K562 (cell line): ENCODE results near the gene TFCP2L1. TPM values are rescaled to one million over a fixed set of nuclear protein-coding genes. Genes with fewer than 3 reads are reported as not detected.

Source experiments
- ATAC-seq: fragments of 200-7000 bp; cut with Tn5 transposase; 3 replicates; pipeline ENCODE4 v1.9.1; 2020; ENCODE audit warnings: moderate library complexity
- BruUV-seq: library from RNA; stranded (reverse); fragments of 400-500 nt; replicated peaks from 2 replicates; lab custom pipeline; 2021; lab: Mats Ljungman, UMichigan
- CTCF ChIA-PET: fragments of 300-600 bp; formaldehyde crosslinking; extraction: SDS; loops from one replicate; lab custom pipeline; 2021; ENCODE audit warnings: low intra/inter-chr PET ratio; lab: Yijun Ruan, JAX
- POLR2A ChIA-PET: fragments of 300-600, 350-650 bp; sonication (Branson Sonifier 250); formaldehyde crosslinking; extraction: SDS; loops from one replicate; lab custom pipeline; 2021; ENCODE audit warnings: antibody characterized with exemption, inconsistent platforms; lab: Yijun Ruan, JAX
- DNase-seq, 4 experiments: peaks; one replicate each; pipeline versions ENCODE4 v3.0.0 to v3.0.0-alpha.2; 2011 to 2018; ENCODE audit warnings: low spot score in 3 of 4, mixed read lengths in 3 of 4; ENCODE audit errors: extremely low read depth in 1 of 4
- FAIRE-seq: peaks from 2 replicates; lab custom pipeline; 2011; peaks lifted over from hg19 to GRCh38; lab: Jason Lieb, UNC
- H2AFZ ChIP-seq: 2 replicates; pipeline ENCODE4 v1.6.0; 2011; ENCODE audit warnings: low read depth, low read length, control low read depth, inconsistent platforms
- H3K27ac ChIP-seq: fragments of 200-600 bp; 3 replicates; pipeline ENCODE4 v1.8.0; 2011; ENCODE audit warnings: low read depth, mild to moderate bottlenecking, control low read depth, inconsistent platforms, low read length, moderate library complexity, mixed read lengths; ENCODE audit errors: extremely low read depth
- H3K27me3 ChIP-seq, 2 experiments: fragments of 300-600 bp in 1 of 2; 2 replicates in 1 of 2; 3 replicates in 1 of 2; pipeline versions ENCODE4 v1.6.0 to v1.8.0; 2011; ENCODE audit warnings: inconsistent platforms in 2 of 2, low read length in 2 of 2, mild to moderate bottlenecking in 1 of 2, mixed read lengths in 1 of 2, moderate library complexity in 1 of 2; ENCODE audit not compliant: control insufficient read depth in 2 of 2, insufficient read depth in 2 of 2
- H3K36me3 ChIP-seq: fragments of 300-600 bp; 3 replicates; pipeline ENCODE4 v1.8.0; 2011; ENCODE audit warnings: mild to moderate bottlenecking, low read length, inconsistent platforms; ENCODE audit not compliant: control insufficient read depth, insufficient read depth
- H3K4me1 ChIP-seq, 2 experiments: fragments of 200-600 bp in 1 of 2; replicated peaks in 1 of 2; 2 replicates in 1 of 2; 3 replicates in 1 of 2; pipeline versions ENCODE4 v1.5.1 to v1.8.0; 2011; ENCODE audit warnings: inconsistent platforms in 2 of 2, low read length in 2 of 2, mild to moderate bottlenecking in 1 of 2, mixed read lengths in 1 of 2, moderate library complexity in 1 of 2; ENCODE audit not compliant: control insufficient read depth in 2 of 2, insufficient read depth in 2 of 2
- H3K4me2 ChIP-seq: 2 replicates; pipeline ENCODE4 v1.6.1; 2011; ENCODE audit warnings: low read length, control low read depth, inconsistent platforms, mixed read lengths; ENCODE audit not compliant: insufficient read depth
- H3K4me3 ChIP-seq: fragments of 200-600 bp; sonication (generic), shearing (Covaris generic); 2 replicates; pipeline ENCODE4 v1.5.1; 2016; ENCODE audit warnings: control low read depth, inconsistent platforms
- H3K79me2 ChIP-seq: fragments of 200-600 bp; 3 replicates; pipeline ENCODE4 v1.8.0; 2011; ENCODE audit warnings: low read length, inconsistent platforms; ENCODE audit not compliant: control insufficient read depth, insufficient read depth
- H3K9ac ChIP-seq, 2 experiments: 2 replicates each; pipeline versions ENCODE4 v1.6.0 to v1.6.1; 2011; ENCODE audit warnings: low read depth in 2 of 2, low read length in 2 of 2, control low read depth in 1 of 2, inconsistent platforms in 1 of 2, mild to moderate bottlenecking in 1 of 2, mixed read lengths in 1 of 2; ENCODE audit not compliant: insufficient read depth in 1 of 2
- H3K9me1 ChIP-seq: one replicate; pipeline ENCODE4 v1.6.0; 2011; ENCODE audit warnings: inconsistent platforms, mild to moderate bottlenecking, low read length, moderate library complexity; ENCODE audit not compliant: control insufficient read depth, insufficient read depth
- H3K9me3 ChIP-seq: replicated peaks from 2 replicates; pipeline ENCODE4 v1.5.1; 2011; ENCODE audit warnings: low read depth, low read length, inconsistent platforms; ENCODE audit not compliant: control insufficient read depth, insufficient read depth
- H4K20me1 ChIP-seq: replicated peaks from 2 replicates; pipeline ENCODE4 v1.6.1; 2011; ENCODE audit warnings: low read length, inconsistent platforms, mixed read lengths; ENCODE audit not compliant: control insufficient read depth, insufficient read depth
- BRCA1 ChIP-seq, 2 experiments: fragments of 450-650 bp in 1 of 2; sonication (generic) in 1 of 2; formaldehyde crosslinking in 1 of 2; IDR thresholded peaks; 2 replicates each; pipeline versions ENCODE4 v1.5.0 to v1.6.1; 2017 to 2020; ENCODE audit warnings: mild to moderate bottlenecking in 1 of 2, missing genetic modification reagents in 1 of 2
- FOXA3 ChIP-seq, 2 experiments: fragments of 450-650 bp in 1 of 2; sonication (generic) in 1 of 2; formaldehyde crosslinking; IDR thresholded peaks in 1 of 2; conservative IDR thresholded peaks in 1 of 2; 2 replicates each; pipeline versions ENCODE4 v1.4.0 to v1.8.0; 2020 to 2022; ENCODE audit warnings: mild to moderate bottlenecking in 2 of 2, missing genetic modification reagents in 1 of 2
- FOXJ2 ChIP-seq: fragments of 200-800 bp; sonication (Bioruptor generic); IDR thresholded peaks from 2 replicates; pipeline ENCODE4 v1.6.1; 2016; ENCODE audit warnings: missing genetic modification characterization, missing compliant biosample characterization
- JUND ChIP-seq, 2 experiments: IDR thresholded peaks; 2 replicates in 1 of 2; 3 replicates in 1 of 2; pipeline ENCODE4 v1.6.1; 2011; ENCODE audit warnings: borderline replicate concordance in 2 of 2, low read depth in 2 of 2, low read length in 2 of 2, improper control_type of control experiment in 1 of 2, missing biosample characterization in 1 of 2, missing genetic modification characterization in 1 of 2, missing genetic modification reagents in 1 of 2
- NFXL1 ChIP-seq: fragments of 450-650 bp; formaldehyde crosslinking; IDR thresholded peaks from 2 replicates; pipeline ENCODE4 v1.4.0; 2021; ENCODE audit warnings: mild to moderate bottlenecking
- ZNF263 ChIP-seq: sonication (generic); formaldehyde crosslinking; IDR thresholded peaks from 2 replicates; pipeline ENCODE4 v1.8.0; 2022; ENCODE audit warnings: mild to moderate bottlenecking, missing genetic modification reagents, borderline replicate concordance
- WGBS: fragments of 100-300 bp; shearing (Covaris generic); methylation state at CpG from one replicate; pipeline ENCODE4 v1.1.6; 2016; ENCODE audit warnings: low coverage, mixed read lengths; ENCODE audit not compliant: insufficient coverage; ENCODE audit errors: missing lambda C conversion rate; 5-methylcytosine and 5-hydroxymethylcytosine counted together
- in situ Hi-C: fragments of 300-500 bp; cut with MboI; formaldehyde crosslinking; loops from 4 replicates; pipeline ENCODE4 v1.15.0; 2018; ENCODE audit warnings: inconsistent platforms, mixed read lengths
- intact Hi-C: fragments of 100-400 bp; cut with micrococcal nuclease; formaldehyde crosslinking; loops from 2 replicates; pipeline ENCODE4 v1.14.2; 2022
- polyA plus RNA-seq, 8 experiments: library from polyadenylated mRNA; depleted of rRNA in 4 of 8; stranded (reverse) in 5 of 8; unstranded in 3 of 8; fragments of >200 nt; fragmentation: Nextera tagmentation in 2 of 8; fragmentation: Illumina TruSeq in 1 of 8; extraction: Ambion mirVana in 2 of 8; extraction: Trizol in 1 of 8; gene quantifications; 2 replicates each; pipeline versions ENCODE4 v1.2.1 to v1.2.3, GENCODE V29; 2011 to 2014; ENCODE audit warnings: inconsistent platforms in 1 of 8, missing spikeins in 1 of 8
- total RNA-seq, 7 experiments: library from RNA; depleted of rRNA in 6 of 7; stranded (reverse); fragments of >200 nt in 6 of 7; fragmentation: Illumina TruSeq in 2 of 7; extraction: Trizol in 2 of 7; gene quantifications; 2 replicates each; pipeline versions ENCODE4 v1.2.1 to v1.2.3, GENCODE V29; 2011 to 2021; ENCODE audit warnings: low replicate concordance in 1 of 7
- TF ChIP-seq, protein P1 (sequence below), 2 experiments: IDR thresholded peaks in 1 of 2; conservative IDR thresholded peaks in 1 of 2; 2 replicates each; pipeline ENCODE4 v1.6.1; 2016; ENCODE audit warnings: low read depth in 2 of 2, mild to moderate bottlenecking in 1 of 2, missing compliant biosample characterization in 1 of 2, missing genetic modification characterization in 1 of 2, moderate library complexity in 1 of 2
- TF ChIP-seq, protein P2 (sequence below): sonication (generic); formaldehyde crosslinking; IDR thresholded peaks from 2 replicates; pipeline ENCODE4 v1.8.0; 2022; ENCODE audit warnings: mild to moderate bottlenecking, missing genetic modification reagents
- TF ChIP-seq, protein P3 (sequence below): sonication (generic); formaldehyde crosslinking; IDR thresholded peaks from 2 replicates; pipeline ENCODE4 v1.8.0; 2022; ENCODE audit warnings: mild to moderate bottlenecking, missing genetic modification reagents

The TFCP2L1 gene
- total and polyA plus RNA-seq, 9 of the 15 experiments (the other 6 are each of a cell fraction or from before 2014, with no cell fraction given) = 0.08 to 1.00 (median 0.42) TPM

DNA sequence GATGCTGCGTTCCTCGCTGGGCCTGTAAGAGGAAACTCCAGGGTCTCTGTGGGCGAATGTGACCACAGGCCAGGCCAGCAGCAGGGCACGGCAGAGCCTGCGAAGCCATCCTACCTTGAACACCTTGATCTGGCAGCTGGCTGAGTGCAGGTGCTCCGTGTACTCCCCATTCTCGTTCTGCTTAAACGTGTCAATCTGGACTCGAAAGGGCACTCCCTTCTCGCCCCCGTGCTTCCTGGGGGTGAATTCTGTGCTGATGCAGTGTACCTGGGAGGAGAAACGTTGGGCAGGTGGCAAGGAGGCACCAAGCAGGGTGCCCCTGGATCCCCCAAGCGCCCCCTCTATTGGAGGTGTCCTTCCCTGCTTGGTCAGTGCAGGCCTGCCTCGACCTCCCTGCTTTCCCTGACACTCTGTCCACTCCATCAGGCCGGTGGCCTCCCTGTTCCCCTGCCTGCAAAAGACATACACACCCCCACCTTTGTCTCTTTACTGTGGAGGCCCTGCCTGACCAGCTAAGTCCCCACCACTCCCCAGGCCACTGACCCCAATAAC is 38.2 kb downstream of the TFCP2L1 start (continued):
- TF ChIP-seq, protein P1, sequence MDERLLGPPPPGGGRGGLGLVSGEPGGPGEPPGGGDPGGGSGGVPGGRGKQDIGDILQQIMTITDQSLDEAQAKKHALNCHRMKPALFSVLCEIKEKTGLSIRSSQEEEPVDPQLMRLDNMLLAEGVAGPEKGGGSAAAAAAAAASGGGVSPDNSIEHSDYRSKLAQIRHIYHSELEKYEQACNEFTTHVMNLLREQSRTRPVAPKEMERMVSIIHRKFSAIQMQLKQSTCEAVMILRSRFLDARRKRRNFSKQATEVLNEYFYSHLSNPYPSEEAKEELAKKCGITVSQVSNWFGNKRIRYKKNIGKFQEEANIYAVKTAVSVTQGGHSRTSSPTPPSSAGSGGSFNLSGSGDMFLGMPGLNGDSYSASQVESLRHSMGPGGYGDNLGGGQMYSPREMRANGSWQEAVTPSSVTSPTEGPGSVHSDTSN (CRISPR knock-in tag; IDR thresholded peaks at IDR 0.05; ENCODE audit: low read depth) = no peak
- TF ChIP-seq, protein P1 (tag; conservative IDR thresholded peaks at IDR 0.05; ENCODE audit: low read depth) = no peak

DNA sequence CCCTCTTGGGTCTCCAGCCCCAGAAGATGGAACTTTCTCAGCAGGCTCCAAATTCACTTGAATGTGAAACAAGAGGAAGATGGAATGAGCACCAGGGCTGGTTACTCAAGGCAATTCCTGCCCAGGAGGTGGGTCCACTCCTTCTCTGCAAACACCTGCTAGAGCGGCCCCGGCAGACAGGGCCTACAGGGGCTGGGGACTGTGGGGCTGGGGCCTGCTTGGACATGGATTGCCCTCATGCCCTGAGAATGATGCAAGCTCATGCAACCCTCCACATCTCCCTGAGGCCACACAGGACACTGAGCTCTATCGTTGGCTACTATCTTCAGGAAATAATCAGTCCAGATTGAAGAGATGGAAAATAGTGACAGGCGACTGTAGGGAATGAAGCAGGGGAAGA is 39.1 kb downstream of the TFCP2L1 start:
- Histone ChIP-seq H3K27me3 (peaks cover 18 to 62% of the 10 kb centered on the region in 2 experiments), H3K9me3 (no peaks in the 10 kb centered on the region), H3K4me1 (no peaks in the 10 kb centered on the region; a peak in 1 of 5 replicates), H3K36me3 (no peaks in the 10 kb centered on the region), H3K27ac (no peak overlapping the region), H3K79me2 (no peaks in the 10 kb centered on the region), H3K4me2 (no peak overlapping the region), H2AFZ (no peak overlapping the region), H3K9me1 (no peaks in the 10 kb centered on the region), H3K9ac (no peak overlapping the region), H4K20me1 (no peaks in the 10 kb centered on the region), H3K4me3 (no peak overlapping the region)
- BruUV-seq = no TSS peak
- FAIRE-seq (no peak), ATAC-seq (peak; percentile 65), DNase-seq (no peak)
- intact Hi-C loops = no loop called here
- CTCF ChIA-PET = no interaction called here
- in situ Hi-C loops = no loop called here
- POLR2A ChIA-PET = no interaction called here
- 45% methylated on average over 4 of the region's 4 CpGs for WGBS
- TF ChIP-seq JUND (IDR thresholded peaks at IDR 0.05; ENCODE audit: borderline replicate concordance, low read depth, low read length) (0 out of 2 replicates have a peak, but pooled peaks have one; percentile 28), JUND (tag; IDR thresholded peaks at IDR 0.05; ENCODE audit: borderline replicate concordance, low read depth, low read length) (no peak), NFXL1 (no peak), ZNF263 (CRISPR knock-in tag) (no peak), FOXA3 (CRISPR knock-in tag; conservative IDR thresholded peaks at IDR 0.05 in 1 of 2, IDR thresholded peaks at IDR 0.05 in 1 of 2) (no peak), FOXJ2 (tag) (no peak), BRCA1 (IDR thresholded peaks at IDR 0.05) (no peak), BRCA1 (CRISPR knock-in tag; IDR thresholded peaks at IDR 0.05) (no peak)
- TF ChIP-seq, protein P2, sequence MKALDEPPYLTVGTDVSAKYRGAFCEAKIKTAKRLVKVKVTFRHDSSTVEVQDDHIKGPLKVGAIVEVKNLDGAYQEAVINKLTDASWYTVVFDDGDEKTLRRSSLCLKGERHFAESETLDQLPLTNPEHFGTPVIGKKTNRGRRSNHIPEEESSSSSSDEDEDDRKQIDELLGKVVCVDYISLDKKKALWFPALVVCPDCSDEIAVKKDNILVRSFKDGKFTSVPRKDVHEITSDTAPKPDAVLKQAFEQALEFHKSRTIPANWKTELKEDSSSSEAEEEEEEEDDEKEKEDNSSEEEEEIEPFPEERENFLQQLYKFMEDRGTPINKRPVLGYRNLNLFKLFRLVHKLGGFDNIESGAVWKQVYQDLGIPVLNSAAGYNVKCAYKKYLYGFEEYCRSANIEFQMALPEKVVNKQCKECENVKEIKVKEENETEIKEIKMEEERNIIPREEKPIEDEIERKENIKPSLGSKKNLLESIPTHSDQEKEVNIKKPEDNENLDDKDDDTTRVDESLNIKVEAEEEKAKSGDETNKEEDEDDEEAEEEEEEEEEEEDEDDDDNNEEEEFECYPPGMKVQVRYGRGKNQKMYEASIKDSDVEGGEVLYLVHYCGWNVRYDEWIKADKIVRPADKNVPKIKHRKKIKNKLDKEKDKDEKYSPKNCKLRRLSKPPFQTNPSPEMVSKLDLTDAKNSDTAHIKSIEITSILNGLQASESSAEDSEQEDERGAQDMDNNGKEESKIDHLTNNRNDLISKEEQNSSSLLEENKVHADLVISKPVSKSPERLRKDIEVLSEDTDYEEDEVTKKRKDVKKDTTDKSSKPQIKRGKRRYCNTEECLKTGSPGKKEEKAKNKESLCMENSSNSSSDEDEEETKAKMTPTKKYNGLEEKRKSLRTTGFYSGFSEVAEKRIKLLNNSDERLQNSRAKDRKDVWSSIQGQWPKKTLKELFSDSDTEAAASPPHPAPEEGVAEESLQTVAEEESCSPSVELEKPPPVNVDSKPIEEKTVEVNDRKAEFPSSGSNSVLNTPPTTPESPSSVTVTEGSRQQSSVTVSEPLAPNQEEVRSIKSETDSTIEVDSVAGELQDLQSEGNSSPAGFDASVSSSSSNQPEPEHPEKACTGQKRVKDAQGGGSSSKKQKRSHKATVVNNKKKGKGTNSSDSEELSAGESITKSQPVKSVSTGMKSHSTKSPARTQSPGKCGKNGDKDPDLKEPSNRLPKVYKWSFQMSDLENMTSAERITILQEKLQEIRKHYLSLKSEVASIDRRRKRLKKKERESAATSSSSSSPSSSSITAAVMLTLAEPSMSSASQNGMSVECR (CRISPR knock-in tag) = no peak
- TF ChIP-seq, protein P3, sequence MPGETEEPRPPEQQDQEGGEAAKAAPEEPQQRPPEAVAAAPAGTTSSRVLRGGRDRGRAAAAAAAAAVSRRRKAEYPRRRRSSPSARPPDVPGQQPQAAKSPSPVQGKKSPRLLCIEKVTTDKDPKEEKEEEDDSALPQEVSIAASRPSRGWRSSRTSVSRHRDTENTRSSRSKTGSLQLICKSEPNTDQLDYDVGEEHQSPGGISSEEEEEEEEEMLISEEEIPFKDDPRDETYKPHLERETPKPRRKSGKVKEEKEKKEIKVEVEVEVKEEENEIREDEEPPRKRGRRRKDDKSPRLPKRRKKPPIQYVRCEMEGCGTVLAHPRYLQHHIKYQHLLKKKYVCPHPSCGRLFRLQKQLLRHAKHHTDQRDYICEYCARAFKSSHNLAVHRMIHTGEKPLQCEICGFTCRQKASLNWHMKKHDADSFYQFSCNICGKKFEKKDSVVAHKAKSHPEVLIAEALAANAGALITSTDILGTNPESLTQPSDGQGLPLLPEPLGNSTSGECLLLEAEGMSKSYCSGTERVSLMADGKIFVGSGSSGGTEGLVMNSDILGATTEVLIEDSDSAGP (CRISPR knock-in tag) = no peak
